ENCODE data around the gene FERD3L.

FERD3L gene

DNA sequence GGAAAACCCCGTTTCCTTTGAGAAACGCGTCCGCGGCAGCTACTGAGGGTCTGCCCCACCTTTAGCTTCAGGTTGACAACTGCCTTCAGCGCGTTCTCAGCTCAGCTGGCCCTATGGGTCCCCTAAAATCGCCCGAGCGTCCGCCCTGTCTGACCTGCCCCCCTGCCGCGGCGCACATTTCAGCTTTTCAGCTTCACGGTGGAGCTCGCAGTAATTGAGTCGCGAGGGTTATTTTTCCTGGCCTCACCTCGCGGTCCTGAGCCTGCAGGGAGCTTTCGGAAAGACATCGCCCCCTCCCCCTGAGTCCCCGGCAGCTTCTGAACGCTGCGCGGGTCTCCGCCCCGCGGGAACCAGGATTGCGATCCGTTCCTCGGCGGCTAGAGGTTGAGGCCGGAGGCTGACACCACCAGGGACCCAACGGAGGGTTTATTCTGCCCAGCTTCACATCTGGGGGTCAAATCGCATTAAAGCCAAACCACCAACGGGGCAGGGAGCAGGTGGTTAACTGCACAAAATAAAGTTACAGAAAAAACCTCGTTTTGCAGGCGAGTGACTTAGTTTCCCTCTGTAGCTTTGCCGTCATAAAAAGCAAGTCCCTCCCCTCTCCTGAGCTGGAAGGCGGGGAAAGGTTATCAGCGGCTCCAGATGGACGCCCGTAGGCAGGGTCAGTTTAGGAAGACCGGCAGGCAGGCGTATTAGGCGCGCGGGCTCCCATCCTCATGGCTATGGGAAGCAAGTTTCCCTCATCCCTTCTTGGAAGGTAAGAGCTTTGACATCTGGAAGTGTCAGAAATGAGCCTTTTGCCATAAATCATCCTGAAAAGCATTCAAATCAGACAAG, 38.8 kb downstream of the FERD3L start:
- DNase-seq (ENCODE audit: low read depth) = no peak
- H3K4me3 ChIP-seq (ENCODE audit: low read length) = peak overlapping the region; percentile 99
- TF ChIP-seq, protein P1, sequence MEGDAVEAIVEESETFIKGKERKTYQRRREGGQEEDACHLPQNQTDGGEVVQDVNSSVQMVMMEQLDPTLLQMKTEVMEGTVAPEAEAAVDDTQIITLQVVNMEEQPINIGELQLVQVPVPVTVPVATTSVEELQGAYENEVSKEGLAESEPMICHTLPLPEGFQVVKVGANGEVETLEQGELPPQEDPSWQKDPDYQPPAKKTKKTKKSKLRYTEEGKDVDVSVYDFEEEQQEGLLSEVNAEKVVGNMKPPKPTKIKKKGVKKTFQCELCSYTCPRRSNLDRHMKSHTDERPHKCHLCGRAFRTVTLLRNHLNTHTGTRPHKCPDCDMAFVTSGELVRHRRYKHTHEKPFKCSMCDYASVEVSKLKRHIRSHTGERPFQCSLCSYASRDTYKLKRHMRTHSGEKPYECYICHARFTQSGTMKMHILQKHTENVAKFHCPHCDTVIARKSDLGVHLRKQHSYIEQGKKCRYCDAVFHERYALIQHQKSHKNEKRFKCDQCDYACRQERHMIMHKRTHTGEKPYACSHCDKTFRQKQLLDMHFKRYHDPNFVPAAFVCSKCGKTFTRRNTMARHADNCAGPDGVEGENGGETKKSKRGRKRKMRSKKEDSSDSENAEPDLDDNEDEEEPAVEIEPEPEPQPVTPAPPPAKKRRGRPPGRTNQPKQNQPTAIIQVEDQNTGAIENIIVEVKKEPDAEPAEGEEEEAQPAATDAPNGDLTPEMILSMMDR (conservative IDR thresholded peaks at IDR 0.05; ENCODE audit: low read length) = no peak

DNA sequence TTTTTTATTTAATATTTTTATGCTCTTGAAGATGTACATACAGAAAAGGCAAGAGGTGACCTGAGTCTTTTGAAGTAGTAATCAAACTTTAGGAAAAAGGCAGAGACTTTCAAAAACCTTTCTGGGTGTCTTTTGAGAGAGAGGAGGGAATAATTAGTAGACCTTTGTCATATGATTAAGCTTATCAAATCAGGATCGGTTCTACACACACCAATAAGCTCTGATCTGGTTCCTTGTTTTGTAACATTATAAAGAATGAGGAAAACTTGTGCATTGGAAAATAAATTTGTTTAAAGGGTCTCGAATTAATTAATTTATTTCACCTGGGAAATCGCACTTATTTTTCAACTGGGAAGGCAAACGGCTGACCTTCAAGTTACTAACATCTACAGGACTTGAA, 39.7 kb downstream of the FERD3L start:
- H3K4me3 ChIP-seq (ENCODE audit: low read length) = peak overlapping the region; percentile 99
- no peak for DNase-seq (ENCODE audit: low read depth)
- TF ChIP-seq, protein P1 (conservative IDR thresholded peaks at IDR 0.05; ENCODE audit: low read length) = no peak

DNA sequence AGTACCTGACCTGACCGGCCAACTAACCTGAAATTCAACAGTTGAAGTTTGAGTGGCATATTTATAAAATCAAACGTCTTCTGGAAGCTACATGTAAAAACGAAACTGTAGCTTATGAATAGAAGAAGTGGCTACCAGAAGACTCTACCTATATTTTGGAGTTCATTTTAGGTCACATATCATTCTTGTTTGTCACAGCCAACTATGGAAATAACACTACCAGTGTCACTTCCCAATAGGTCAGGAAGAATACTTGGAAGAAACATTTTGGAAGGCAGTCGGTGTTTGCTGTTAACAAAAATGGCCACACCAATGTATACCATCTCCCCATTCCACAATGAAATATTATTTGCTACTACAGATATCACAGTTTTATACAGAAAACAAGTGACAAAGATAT, 40.4 kb downstream of the FERD3L start:
- no peak for DNase-seq (ENCODE audit: low read depth)
- TF ChIP-seq, protein P1 (conservative IDR thresholded peaks at IDR 0.05; ENCODE audit: low read length) = no peak
- peak overlapping the region; percentile 99 for H3K4me3 ChIP-seq (ENCODE audit: low read length)

DNA sequence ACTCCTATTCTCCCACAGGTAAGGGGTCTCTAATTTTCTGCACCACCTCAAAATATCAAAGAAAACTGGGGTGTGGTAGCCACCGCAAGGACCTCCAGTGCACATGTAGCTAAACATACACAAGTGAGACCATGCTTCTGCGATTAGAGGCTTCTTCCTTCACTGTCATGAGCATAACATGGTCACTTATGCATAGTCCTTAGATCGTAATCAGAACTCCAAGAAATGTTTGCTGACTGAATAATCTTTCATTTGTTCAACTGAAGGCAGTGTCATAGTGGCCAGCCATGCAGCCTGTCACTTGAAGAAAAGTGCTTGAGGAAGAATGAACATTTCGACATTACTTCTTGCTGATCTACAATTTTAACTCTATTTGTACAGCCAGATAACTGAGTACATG, 42.3 kb downstream of the FERD3L start:
- TF ChIP-seq, protein P1 (conservative IDR thresholded peaks at IDR 0.05; ENCODE audit: low read length) = no peak
- H3K4me3 ChIP-seq (ENCODE audit: low read length) = peak overlapping the region; percentile 29
- no peak for DNase-seq (ENCODE audit: low read depth)

DNA sequence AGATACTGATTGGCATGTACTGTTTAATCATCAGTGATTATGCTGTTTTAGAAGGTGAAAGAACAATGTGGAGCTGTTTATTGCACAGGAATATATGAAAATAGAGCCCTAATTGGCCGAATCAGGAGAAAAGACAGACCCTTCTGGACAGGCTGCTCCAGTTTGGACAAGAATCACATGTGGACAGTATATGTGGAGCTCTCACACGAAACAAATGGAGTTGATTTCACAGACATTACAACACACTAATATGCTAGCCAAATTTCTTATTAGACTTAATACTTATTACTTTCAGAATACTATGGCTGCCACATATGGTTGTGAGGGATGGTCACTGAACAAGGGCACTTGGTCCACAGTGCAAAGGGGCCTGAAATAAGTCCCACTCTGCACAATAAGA, 43.3 kb downstream of the FERD3L start:
- TF ChIP-seq, protein P1 (conservative IDR thresholded peaks at IDR 0.05; ENCODE audit: low read length) = no peak
- H3K4me3 ChIP-seq (ENCODE audit: low read length) = peak overlapping the region; percentile 46
- DNase-seq (ENCODE audit: low read depth) = peak; percentile 75

DNA sequence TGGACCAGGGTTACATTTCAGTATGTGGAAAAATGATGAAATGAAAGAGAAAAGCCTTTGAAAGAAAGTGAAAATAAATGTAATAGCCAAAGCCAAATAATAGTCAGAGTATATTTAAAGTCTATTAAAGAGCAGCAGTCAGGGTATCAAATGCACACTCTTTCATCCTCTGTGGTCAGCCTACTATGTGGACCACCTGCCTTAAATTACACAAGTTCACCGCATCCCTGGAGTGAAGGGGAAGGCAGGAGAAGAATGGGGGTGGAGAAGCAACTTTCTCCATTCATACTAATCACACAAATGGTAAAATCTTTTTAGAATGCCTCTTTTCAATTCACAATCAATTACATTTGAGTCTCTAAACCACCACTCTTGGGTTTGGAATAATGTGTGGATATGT, 43.7 kb downstream of the FERD3L start:
- DNase-seq (ENCODE audit: low read depth) = no peak
- TF ChIP-seq, protein P1 (conservative IDR thresholded peaks at IDR 0.05; ENCODE audit: low read length) = no peak
- peak overlapping the region; percentile 46 for H3K4me3 ChIP-seq (ENCODE audit: low read length)

DNA sequence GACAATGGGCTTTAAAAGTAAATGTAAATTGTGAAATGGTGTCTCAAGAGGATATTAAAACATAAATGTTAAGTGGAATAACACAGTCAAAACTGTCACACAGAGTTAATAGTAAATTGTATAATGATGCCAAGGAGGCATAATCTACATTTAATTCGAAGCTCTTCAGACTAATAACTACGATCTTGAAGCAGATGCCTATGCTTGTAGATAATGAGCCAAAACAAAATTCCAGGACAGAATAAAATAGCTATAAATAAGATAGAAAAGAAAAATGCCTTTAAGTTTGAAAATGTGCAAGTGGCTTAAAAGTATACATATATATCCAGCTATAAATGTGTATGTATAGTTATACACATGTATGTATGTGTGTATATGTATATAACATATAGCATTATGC, 45.3 kb downstream of the FERD3L start:
- no peak for DNase-seq (ENCODE audit: low read depth)
- H3K4me3 ChIP-seq (ENCODE audit: low read length) = peak overlapping the region; percentile 16
- TF ChIP-seq, protein P1 (conservative IDR thresholded peaks at IDR 0.05; ENCODE audit: low read length) = no peak
